PFSK-1 (cell line): ENCODE data around the gene SENP1.

Experiments
- FOXP2 ChIP-seq: optimal IDR thresholded peaks from 2 replicates; pipeline ENCODE3; 2011; ENCODE audit warnings: borderline replicate concordance, control low read depth, inconsistent platforms; ENCODE audit not compliant: insufficient read depth; ENCODE audit errors: extremely low read length, extremely low read depth
- POLR2AphosphoS5 ChIP-seq: IDR thresholded peaks from 2 replicates; pipeline ENCODE4 v1.6.1; 2012; ENCODE audit warnings: low read depth, mild to moderate bottlenecking, control low read depth, low read length, moderate library complexity
- SIN3A ChIP-seq: IDR thresholded peaks from 2 replicates; pipeline ENCODE4 v1.6.1; 2012; ENCODE audit warnings: mild to moderate bottlenecking, low read length, moderate library complexity, borderline replicate concordance; ENCODE audit not compliant: insufficient read depth
- TAF1 ChIP-seq: IDR thresholded peaks from 2 replicates; pipeline ENCODE4 v1.6.1; 2012; ENCODE audit warnings: low read length, control low read depth, borderline replicate concordance; ENCODE audit not compliant: insufficient read depth
- TF ChIP-seq, protein P1 (sequence below), 2 experiments: IDR thresholded peaks; 2 replicates each; pipeline versions ENCODE4 v1.6.1 to v1.8.0; 2011 to 2012; ENCODE audit warnings: low read depth in 2 of 2, low read length in 2 of 2, control low read depth in 1 of 2, inconsistent platforms in 1 of 2, mild to moderate bottlenecking in 1 of 2, moderate library complexity in 1 of 2; ENCODE audit not compliant: insufficient read depth in 1 of 2

SENP1 gene

DNA sequence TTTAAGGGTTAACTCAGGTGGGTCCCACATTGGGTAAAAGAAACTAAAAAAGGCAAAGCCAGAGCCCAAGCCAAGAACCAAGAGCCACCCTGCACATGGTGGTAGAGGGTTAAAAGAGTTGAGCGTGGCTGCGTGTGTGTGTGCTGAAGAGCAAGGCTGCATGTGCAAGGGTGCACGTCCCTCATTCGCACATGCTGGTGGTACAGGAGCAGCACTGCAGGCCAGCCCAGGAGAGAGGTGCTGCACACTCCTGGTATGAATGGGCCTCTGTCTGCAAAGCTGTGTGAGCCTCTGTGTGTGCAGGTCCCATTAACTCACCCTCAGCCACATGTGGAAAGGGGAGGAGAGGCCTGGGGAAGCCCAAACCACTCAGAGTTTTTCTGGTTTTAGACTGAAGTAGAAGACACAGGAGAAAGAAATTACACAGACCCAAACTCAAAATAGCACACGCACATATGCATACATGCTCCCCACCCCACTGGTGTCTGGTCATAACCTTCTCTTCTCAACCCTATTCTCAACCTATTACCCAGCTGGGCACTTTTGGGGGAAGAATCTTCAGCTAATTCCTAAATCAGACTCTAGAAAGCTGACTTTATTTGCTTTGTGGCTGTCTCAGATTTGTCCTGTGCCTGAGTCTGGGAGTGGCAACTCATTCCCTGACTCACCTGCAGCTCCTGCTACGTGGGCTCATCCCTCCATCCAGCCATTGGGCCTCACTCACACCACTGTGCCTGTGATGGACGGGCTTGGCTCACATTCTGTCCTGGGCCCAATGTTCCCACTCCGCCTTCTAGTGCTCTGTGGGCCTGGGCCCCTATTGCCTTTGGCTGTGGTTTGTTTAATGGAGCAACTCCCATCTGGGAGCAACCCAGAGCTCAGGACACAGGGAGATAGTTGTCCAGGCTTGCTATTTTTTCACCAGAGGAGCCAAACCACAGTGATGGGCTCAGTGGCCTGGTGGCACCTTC is 70.8 kb downstream of the SENP1 start:
- TF ChIP-seq TAF1 (no peak), SIN3A (no peak), POLR2AphosphoS5 (no peak), FOXP2 (no peak)
- TF ChIP-seq, protein P1, sequence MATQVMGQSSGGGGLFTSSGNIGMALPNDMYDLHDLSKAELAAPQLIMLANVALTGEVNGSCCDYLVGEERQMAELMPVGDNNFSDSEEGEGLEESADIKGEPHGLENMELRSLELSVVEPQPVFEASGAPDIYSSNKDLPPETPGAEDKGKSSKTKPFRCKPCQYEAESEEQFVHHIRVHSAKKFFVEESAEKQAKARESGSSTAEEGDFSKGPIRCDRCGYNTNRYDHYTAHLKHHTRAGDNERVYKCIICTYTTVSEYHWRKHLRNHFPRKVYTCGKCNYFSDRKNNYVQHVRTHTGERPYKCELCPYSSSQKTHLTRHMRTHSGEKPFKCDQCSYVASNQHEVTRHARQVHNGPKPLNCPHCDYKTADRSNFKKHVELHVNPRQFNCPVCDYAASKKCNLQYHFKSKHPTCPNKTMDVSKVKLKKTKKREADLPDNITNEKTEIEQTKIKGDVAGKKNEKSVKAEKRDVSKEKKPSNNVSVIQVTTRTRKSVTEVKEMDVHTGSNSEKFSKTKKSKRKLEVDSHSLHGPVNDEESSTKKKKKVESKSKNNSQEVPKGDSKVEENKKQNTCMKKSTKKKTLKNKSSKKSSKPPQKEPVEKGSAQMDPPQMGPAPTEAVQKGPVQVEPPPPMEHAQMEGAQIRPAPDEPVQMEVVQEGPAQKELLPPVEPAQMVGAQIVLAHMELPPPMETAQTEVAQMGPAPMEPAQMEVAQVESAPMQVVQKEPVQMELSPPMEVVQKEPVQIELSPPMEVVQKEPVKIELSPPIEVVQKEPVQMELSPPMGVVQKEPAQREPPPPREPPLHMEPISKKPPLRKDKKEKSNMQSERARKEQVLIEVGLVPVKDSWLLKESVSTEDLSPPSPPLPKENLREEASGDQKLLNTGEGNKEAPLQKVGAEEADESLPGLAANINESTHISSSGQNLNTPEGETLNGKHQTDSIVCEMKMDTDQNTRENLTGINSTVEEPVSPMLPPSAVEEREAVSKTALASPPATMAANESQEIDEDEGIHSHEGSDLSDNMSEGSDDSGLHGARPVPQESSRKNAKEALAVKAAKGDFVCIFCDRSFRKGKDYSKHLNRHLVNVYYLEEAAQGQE (IDR thresholded peaks at IDR 0.05; ENCODE audit: insufficient read depth in 1 of 2, low read depth in 2 of 2, low read length in 2 of 2) = no peak

DNA sequence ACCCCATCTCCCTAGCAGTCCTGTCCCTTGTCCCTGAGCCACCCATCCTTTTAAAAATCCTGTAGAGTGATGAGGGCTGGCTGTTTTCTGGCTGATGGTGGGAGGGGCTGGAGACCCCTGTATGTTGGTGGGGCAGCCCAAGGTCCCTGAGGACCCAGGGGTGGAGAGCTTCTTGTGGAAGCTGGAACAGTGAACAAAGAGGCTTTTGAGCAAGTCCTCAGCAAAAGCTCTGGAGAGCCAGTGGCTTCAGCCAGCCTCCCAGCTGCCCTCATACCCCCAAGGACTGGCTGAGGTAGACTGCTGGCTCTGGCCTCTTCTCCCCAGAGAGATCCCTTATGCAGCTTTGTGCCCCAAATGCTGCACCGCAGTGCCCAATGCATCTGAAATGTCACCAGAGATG is 72.4 kb downstream of the SENP1 start:
- TF ChIP-seq FOXP2 (no peak), TAF1 (no peak), SIN3A (no peak), POLR2AphosphoS5 (no peak)
- TF ChIP-seq, protein P1 (IDR thresholded peaks at IDR 0.05; ENCODE audit: insufficient read depth in 1 of 2, low read depth in 2 of 2, low read length in 2 of 2) = no peak

- TF ChIP-seq POLR2AphosphoS5 (no peak), SIN3A (no peak), FOXP2 (no peak), TAF1 (no peak)
- TF ChIP-seq, protein P1 (IDR thresholded peaks at IDR 0.05; ENCODE audit: insufficient read depth in 1 of 2, low read depth in 2 of 2, low read length in 2 of 2) = no peak
Observed at GRCh38 chr12:48032597-48032996, 73.3 kb downstream of the SENP1 start.

DNA sequence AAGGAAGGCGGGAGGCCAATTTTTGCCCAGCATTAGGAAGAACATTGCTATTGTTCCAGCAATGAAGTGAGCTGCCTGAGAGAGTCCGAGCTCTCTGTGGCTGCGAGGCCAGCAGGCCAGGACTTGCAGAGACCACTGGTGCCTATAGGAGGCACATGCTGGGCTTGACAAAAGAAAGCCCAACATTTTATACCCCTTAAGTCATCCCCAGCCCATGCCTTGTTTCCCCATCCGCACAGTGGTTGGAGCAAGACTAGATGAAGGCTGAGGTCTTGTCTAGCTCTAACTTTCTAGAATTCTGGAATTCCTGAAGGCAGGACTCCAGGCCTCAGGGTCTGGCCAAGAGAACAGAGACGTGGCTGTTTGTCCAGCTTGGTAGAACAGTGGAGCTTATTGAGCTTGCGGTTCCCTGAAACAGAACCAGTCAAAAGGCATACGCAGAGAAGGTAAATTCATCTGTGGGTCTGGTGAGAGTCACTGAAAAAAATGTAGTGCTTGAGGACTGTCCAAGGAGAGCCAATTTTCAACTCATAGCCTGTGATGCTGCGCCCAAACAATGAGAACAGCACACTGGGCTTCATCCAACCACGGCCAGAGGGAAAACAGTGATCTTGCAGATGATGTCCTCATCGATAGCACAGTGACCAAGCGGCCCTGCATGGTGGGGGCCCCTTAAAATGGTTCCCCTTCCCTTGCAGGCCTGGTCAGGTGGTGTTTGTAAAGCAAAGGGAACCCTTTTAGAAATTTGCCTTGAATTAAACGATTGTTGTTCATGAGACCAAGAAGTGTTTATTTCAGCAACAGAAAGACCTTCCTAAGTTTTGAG is 74.5 kb downstream of the SENP1 start:
- no peak for TF ChIP-seq TAF1
- no peak for TF ChIP-seq POLR2AphosphoS5
- TF ChIP-seq, protein P1 (IDR thresholded peaks at IDR 0.05; ENCODE audit: insufficient read depth in 1 of 2, low read depth in 2 of 2, low read length in 2 of 2) = no peak
- TF ChIP-seq SIN3A = no peak
- no peak for TF ChIP-seq FOXP2
